GM19193 (cell line): Measurements from ENCODE around the gene NSUN3.

Experiments used
- POLR2A ChIP-seq: IDR thresholded peaks from 4 replicates; pipeline ENCODE4 v1.6.1; 2011; ENCODE audit not compliant: insufficient read depth, insufficient read length; ENCODE audit errors: extremely low read depth

NSUN3 gene

DNA sequence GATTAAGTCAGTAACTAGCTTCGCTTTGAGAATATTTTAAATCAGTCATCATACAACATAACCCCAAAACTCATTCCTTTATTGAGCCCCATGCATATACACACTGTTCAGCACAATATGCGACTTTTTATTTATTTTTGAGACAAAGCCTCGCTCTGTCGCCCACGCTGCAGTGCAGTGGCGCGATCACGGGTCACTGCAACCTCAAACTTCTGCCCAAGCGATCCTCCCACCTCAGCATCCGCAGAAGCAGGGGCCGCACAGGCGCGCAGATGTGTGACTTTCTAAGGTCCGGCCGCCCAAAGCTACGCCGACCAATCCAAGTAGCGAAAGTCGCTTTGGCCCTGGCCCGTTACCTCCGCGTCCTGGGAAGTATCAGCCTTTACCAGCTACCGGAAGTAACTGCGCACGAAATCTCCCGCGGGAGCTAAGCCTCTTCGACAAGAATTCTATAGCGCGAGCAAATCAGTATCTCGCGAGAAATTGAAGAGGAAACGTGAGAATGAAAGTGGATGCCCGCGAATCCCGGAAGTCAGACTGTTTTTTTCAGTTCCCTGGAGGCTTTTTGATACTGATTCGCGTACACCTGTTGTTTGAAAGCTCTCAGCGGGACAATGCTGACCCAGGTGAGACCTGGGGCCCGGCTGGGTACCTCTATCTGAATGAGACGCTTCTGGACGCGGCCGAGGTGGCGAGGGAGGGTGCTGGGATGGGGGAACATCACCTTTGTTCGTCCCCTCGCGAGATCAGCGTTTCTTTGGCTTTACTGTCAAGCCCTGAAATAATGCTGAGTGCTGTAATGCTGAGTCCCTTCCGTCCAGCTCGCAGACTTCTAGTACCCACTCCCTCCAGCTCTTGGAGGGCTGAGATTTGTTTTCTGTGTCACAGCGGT is at the start of gene NSUN3, which contains the start of gene DHFR2:
NSUN3 (plus strand) TSS at position 549 of the 892 bp plus-strand sequence; CDS start at position 615, 66 bp downstream.
DHFR2 (minus strand) TSS at position 404 of the 892 bp plus-strand sequence. CDS start 1,405 bp downstream, outside the sequence.
- TF ChIP-seq POLR2A: peak; percentile 90

DNA sequence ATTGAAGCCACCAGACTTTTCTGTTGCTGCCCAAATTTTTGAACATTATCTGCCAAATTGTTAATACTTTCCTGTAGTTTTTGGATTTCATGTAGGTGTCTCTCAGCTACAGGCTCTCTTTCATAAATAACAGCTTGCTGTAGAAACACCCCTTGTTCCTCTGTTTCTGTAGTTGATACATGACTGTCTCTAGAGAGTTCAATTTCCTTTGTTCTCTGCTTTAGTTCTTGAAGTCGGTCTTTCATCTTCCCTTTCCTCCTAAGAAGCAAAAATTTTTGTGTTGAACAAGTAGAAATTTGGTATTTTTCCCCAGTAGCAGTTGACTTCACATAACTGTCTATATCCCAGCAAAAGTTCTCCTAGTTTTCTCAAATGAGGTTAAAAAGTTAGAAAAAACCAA is 47.8 kb upstream of the NSUN3 start:
- no peak for TF ChIP-seq POLR2A

DNA sequence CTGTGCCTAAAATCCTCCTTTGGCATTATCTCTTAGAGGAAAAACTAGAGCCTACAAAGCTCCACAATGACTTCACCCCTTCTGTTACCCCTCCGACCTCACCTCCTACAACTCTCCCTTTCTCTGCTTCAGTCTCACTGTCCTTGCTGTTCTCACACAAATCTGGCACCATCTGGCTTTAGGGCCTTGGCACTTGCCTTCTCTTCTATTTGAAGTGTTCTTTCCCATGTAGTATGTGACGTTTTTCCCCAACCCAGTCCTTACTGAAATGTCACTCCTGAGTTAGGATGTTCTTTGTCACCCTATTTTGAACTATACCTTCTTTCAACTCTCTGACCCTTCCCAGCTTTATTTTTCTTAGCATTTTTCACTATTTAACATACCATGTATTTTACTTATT is 43.2 kb upstream of the NSUN3 start:
- TF ChIP-seq POLR2A: no peak

DNA sequence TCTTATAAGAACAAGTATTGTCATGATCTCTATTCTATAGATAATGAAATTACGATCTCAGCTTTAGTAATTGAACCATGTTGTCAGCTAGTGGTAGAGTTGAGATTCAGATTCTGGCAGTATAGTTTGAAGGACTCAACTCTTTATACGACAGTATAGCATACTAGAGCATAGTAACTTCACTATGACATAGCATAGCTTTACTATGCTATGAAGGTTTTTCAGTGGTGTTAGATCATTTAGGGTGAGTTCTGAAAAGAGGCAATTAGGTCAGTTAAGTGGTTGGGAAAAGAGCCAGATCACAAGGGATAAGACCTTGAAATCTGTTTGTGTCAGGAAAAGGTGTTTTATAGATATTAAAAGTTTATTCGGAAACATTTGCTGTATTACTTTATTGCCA is 42.6 kb upstream of the NSUN3 start:
- no peak for TF ChIP-seq POLR2A

DNA sequence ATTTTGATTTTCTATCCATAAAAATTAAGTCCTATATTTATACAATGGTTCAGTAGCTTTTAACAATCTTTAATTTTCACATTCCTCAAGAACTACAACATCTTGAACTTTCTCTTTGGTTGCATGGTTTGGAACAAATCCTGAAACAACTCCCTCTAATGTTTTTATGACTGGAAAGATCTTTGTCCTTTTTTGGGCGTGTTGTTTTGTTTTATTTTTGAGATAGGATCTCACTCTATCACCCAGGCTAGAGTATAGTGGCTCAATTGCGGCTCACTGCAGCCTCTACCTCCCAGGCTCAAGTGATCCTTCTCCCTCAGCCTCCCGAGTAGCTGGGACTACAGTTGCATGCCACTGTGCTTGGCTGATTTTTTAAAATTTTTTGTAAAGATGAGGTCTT is 38.5 kb upstream of the NSUN3 start:
- no peak for TF ChIP-seq POLR2A

DNA sequence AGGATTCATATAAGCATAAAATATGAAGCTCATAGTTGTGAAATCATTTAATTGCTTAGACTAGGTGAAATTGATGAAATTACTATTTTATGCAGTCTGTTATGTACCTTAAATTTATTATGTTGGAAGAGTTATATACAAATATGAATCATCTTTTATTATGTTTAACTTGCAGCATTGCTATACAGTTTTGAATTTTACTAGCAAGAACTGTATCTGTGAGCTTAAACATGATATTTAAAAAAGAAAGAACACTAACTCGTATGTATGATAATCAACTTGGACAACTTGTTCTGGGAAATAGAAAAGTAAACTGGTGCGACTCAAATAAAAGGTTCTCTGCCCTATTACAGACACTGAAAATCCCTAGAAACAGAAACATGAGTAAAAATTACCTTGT is 36.2 kb upstream of the NSUN3 start:
- no peak for TF ChIP-seq POLR2A

DNA sequence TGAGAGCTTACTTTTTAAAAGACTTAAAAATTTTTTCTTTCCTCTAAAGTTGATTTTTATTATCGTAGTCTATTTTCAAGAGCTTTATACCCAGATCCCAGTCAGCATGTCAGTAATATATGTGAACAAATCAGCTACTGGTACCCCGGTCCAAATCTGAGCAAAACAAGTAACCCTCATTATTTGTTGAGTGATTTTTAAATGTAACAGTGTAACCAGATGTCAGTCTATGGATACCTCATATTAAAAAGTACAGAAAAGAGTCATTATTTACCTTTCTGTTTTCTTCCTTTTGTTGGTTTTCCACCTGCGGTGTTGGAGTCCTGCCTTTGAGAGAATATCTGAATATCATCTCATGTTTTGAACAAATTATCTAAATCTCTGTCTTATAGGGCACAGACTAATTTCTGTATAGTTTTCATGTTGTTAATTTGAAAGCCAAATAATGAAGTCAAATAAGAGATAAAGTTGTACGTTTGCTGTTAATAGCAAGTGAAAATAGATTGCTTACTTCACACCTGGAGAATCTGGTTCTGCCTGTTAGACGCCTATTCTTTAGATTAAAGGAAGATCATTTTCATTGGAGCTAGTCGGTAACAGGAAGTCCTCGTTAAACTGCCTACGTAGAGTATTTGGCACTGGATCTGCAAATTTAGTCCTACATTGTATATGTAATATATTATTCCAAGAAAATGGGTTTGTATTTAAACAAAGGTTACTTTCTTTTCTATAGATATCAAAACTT is 34.6 kb upstream of the NSUN3 start, which contains the start of gene STX19:
STX19 (minus strand) TSS at position 505 of the 745 bp plus-strand sequence. CDS start 13,328 bp downstream, outside the sequence.
- no peak for TF ChIP-seq POLR2A

DNA sequence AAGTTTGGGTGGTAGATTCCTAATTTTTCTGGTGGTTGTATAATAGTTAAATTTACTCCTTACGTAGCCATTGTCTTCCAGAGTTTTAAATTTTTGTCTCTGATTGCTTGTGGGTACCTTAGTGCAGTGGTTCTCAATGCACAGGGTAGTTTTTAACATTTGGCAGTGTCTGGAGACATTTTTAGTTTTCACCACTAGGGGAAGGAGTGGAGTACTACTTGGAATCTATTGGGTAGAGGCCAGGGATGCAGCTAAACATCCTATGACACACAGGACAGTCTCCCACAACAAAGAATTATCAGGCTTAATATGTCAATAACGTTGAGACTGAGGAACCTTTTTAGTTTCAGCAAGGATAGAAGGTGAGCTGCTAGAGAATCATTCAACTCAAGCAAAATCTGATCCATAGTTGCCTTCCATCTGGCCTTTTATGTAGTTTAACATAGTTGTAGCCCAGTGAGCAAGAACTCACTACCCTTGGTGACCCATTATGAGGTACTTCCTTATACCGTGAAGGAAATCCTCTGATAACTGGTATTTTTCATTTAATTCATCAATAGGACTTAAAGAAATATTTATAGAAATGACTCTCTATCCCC is 25.9 kb upstream of the NSUN3 start:
- TF ChIP-seq POLR2A: no peak

DNA sequence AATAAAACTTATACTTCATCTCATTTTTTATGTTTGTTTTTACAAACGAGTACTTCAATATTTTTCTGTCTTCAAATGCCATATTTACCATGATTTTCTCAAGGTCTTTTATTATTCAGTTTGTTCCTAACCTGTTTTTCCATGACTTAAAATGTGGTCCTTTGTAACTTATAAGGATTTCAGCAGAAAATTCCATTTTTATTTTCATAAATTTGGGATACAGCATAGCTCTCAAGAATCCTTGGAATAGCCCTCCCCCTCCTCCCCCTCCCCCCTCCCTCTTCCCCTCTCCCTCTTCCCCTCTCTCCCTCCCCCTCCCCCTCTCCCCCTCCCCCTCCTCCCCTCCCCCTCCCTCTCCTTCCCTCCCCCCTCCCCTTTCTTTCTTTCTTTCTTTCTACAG is 19.6 kb upstream of the NSUN3 start:
- TF ChIP-seq POLR2A: no peak

DNA sequence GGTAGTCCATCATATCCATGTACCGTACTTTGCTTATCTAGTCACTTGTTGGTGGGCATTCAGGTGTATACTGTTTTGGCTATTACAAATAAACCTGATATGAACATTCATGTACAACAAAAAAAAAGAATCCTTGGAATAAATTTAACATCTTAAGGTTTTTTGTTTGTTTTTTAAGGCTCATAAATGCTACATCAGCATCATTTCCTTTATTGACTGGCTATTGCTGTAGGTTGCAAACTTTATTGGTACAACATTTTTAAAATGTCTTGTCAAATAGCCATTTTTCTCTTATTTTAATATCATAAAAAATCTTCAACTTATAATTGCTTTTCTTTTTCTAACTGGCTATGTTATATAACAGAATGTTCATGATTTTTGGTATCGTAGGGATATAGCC is 16.3 kb upstream of the NSUN3 start:
- TF ChIP-seq POLR2A: no peak

DNA sequence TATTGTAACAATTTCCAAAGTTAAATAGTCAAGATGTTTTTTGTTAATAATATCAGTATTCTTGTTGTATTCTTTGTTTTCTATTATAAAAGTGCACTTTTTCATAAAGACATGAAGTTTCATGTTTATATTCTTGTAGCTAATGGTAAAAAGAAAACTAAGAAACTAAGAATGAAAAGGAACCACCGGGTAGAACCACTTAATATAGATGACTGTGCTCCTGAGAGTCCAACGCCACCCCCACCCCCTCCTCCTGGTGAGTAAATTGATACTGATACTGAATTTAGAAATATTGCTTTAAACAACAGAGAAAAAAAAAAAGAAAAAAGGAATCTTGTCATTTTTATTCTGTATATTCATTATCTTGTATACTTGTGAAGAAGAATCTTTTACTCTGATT is 13.6 kb upstream of the NSUN3 start:
- no peak for TF ChIP-seq POLR2A

DNA sequence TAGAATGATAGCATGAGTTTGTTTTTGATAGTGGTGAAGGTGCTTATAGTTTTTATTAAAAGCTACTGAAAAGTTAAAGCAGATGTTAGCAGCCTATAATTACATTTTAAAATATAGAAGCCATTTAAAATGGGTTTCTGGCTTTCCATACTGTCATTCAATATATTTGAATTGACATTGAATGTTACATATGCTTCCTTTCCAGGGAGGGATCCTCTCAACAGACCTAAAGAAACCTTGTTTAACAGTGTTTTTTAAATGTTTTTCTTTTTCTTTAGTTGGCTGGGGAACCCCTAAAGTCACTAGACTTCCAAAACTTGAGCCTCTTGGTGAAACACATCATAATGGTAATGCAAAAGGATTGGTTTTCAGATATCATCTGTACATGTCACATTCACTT is 12.3 kb upstream of the NSUN3 start:
- TF ChIP-seq POLR2A: no peak

DNA sequence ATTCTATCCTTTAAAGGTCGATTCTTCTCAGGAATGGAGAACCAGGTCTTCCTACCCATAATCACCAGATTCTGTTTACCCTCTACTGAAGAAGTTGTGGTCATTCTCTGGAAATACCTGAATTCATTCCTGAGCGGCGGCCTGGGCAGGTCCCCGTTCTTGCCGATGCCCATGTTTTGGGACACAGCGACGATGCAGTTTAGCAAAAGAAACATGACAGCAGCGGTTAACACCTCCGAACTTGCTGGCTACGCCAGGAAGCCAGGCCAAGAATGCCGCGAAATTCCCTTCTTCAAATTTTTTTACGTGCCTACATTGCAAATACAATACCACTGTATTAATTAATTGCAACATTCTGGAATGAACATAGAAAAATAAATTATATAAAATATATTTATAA is 1.6 kb upstream of the NSUN3 start:
- no peak for TF ChIP-seq POLR2A

DNA sequence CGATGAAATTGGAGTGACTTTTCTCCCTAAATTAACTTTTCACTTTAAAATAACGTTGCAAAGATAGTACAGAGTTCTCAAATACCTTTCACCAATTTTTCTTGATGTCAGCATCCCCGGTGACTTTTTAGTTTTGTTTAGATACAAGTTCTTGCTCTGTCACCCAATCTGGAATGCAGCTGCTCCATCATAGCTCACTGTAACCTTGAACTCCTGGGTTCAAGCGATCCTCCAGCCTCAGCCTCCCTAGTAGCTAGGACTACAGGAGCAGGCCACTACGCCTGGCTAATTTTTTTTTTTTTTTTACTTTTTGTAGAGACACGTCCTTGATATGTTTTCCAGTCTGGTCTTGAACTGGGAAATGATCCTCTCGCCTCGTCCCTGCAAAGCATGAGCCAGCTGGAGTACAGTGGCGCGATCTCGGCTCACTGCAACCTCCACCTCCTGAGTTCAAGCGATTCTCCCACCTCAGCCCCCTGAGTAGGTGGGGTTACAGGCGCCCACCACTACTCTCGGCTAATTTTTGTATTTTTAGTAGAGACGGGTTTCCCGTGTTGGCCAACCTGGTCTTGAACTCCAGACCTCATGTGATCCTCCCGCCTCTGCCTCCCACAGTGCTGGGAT is 747 bp downstream of the NSUN3 start:
- TF ChIP-seq POLR2A: no peak
